Suprapubic skin (tissue), 4 donors: ENCODE measurements around the gene PRLR.

Source experiments
- POLR2A ChIP-seq, 2 donors: fragments of 450-650 bp; IDR thresholded peaks; one replicate each; pipeline ENCODE4 v1.6.1; 2017; ENCODE audit warnings: antibody characterized with exemption in 2 of 2, mild to moderate bottlenecking in 2 of 2, moderate library complexity in 2 of 2
- POLR2AphosphoS5 ChIP-seq, 3 donors: sonication (generic); formaldehyde crosslinking; IDR thresholded peaks; one replicate each; pipeline ENCODE4 v1.6.1; 2017; ENCODE audit warnings: antibody characterized with exemption in 3 of 3
- TF ChIP-seq, protein P1 (sequence below), 2 donors: fragments of 200-600 bp in 1 of 2; fragments of 450-650 bp in 1 of 2; sonication (generic) in 1 of 2; IDR thresholded peaks; one replicate each; pipeline ENCODE4 v1.5.1; 2016 to 2019; ENCODE audit warnings: antibody characterized with exemption in 2 of 2, mild to moderate bottlenecking in 1 of 2, moderate library complexity in 1 of 2

- no peak for TF ChIP-seq POLR2AphosphoS5 (IDR thresholded peaks at IDR 0.05)
- TF ChIP-seq, protein P1, sequence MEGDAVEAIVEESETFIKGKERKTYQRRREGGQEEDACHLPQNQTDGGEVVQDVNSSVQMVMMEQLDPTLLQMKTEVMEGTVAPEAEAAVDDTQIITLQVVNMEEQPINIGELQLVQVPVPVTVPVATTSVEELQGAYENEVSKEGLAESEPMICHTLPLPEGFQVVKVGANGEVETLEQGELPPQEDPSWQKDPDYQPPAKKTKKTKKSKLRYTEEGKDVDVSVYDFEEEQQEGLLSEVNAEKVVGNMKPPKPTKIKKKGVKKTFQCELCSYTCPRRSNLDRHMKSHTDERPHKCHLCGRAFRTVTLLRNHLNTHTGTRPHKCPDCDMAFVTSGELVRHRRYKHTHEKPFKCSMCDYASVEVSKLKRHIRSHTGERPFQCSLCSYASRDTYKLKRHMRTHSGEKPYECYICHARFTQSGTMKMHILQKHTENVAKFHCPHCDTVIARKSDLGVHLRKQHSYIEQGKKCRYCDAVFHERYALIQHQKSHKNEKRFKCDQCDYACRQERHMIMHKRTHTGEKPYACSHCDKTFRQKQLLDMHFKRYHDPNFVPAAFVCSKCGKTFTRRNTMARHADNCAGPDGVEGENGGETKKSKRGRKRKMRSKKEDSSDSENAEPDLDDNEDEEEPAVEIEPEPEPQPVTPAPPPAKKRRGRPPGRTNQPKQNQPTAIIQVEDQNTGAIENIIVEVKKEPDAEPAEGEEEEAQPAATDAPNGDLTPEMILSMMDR (IDR thresholded peaks at IDR 0.05), result no peak
- TF ChIP-seq POLR2A (IDR thresholded peaks at IDR 0.05), result no peak
These were observed 205.3 kb downstream of the PRLR start for GRCh38 chr5:35024911-35025510.
